GM13976 (cell line): ENCODE results near the gene PTPRG.

Experiments used
- DNase-seq: peaks from one replicate; pipeline ENCODE4 v3.0.0; 2012; ENCODE audit warnings: low spot score
- CTCF ChIP-seq: IDR thresholded peaks from 2 replicates; pipeline ENCODE4 v1.5.1; 2012; ENCODE audit warnings: borderline replicate concordance, mild to moderate bottlenecking; ENCODE audit not compliant: insufficient read depth; ENCODE audit errors: extremely low read depth, missing control alignments, control extremely low read depth
- in situ Hi-C: fragments of 300-500 bp; cut with MboI; formaldehyde crosslinking; loops from one replicate; pipeline ENCODE4 v1.12.0; 2022; ENCODE audit warnings: low sequenced_read_pairs, mixed read lengths, inconsistent platforms; ENCODE audit not compliant: unreplicated experiment

The PTPRG gene

GRCh38 chr3:61645148-61645547, 83.8 kb downstream of the PTPRG start:
- in situ Hi-C loops = no loop called here
- TF ChIP-seq CTCF = no peak
- no peak for DNase-seq

- in situ Hi-C loops = no loop called here
- TF ChIP-seq CTCF = no peak
- DNase-seq = no peak
Measured at GRCh38 chr3:61646360-61646759, 85.0 kb downstream of the PTPRG start.

DNA sequence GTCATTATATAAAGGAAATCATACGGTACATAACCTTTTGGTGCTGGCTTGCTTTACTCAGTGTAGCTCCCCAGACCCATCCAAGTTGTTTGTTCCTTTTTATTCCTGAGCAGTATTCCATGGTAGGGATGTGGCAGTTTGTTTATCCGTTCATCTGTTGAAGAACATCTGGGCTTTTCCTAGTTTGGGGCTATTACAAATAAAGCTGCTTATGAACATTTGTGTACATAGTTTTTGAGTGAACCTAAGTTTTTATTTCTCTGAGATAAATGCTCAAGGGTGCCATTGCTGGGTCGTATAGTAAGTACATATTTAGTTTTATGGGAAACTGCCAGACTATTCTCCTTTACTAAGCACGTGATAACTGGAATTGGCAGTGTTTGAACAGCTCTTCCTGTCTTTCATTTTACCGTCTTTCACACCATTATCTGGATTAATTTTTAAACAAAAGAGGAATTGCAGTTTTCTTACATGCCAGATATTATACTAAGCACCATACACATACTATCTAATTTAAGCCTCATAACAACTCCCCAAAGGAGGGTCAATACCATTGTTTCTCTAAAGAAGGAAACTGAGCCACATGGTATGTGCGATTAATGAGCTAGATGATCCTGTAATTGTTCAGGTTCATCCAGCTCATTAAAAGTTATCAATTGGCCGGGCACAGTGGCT, 85.6 kb downstream of the PTPRG start:
- no peak for TF ChIP-seq CTCF
- no peak for DNase-seq
- in situ Hi-C loops = no loop called here

DNA sequence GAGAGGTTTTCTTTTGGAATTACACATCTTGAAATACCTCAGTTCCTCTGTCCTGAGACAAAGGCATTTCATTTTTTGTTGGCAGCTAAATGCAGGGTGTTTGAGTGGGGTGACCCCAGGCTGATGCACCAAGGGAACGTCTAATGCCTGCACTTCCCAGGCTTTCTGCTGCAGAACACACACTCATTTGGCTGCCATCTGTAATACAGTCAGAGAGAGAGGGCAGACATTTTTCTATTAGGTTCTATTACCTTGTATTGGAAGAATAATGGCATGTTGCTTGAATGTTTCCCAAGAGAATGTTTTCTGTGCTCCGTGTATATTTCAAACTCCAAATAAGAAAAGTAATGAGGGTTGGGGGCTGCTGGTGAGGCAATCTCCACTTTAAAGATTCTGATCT, 87.1 kb downstream of the PTPRG start:
- no peak for TF ChIP-seq CTCF
- in situ Hi-C loops = no loop called here
- no peak for DNase-seq

- DNase-seq = no peak
- in situ Hi-C loops = no loop called here
- TF ChIP-seq CTCF = no peak
Measured at GRCh38 chr3:61649381-61650170, 88.2 kb downstream of the PTPRG start.

- TF ChIP-seq CTCF = no peak
- no peak for DNase-seq
- in situ Hi-C loops = no loop called here
Measured at GRCh38 chr3:61650276-61650675, 88.9 kb downstream of the PTPRG start.
